ENCODE measurements around the gene EPM2AIP1. TPM values are rescaled to one million over a fixed set of nuclear protein-coding genes. Genes with fewer than 3 reads are reported as not detected.
"Not testable (repeated sequence)": the region's sequence is repeated elsewhere in the genome, so short reads cannot be mapped to it uniquely, and the experiment has no call there.

The EPM2AIP1 gene
- total RNA-seq, 3 donors from 2014 or later (not counting 1 experiment from before 2014, with no cell fraction given): 25.6 to 33.7 (median 32.5) TPM

- no peak overlapping the region for H3K27ac Mint-ChIP-seq
- ATAC-seq (no peak), DNase-seq (no peak)
- peaks cover 0 to 11% of the 10 kb centered on the region in 2 donors for H3K4me1 Mint-ChIP-seq
- H3K4me3 Mint-ChIP-seq: no peak overlapping the region
- intact Hi-C loops (cut with micrococcal nuclease): loop anchor here (5.0 kb wide), 1 partner anchor 80 kb away; no protein-coding TSS in a partner anchor
- no peaks in the 10 kb centered on the region for H3K4me1 ChIP-seq (ENCODE audit: control insufficient read depth, insufficient read depth, low read length)
- no peaks in the 10 kb centered on the region for H3K36me3 ChIP-seq (ENCODE audit: control insufficient read depth, insufficient read depth, low read length)
- no peaks in the 10 kb centered on the region for H3K27me3 ChIP-seq (ENCODE audit: control insufficient read depth, insufficient read depth, low read length)
- TF ChIP-seq, protein P1, sequence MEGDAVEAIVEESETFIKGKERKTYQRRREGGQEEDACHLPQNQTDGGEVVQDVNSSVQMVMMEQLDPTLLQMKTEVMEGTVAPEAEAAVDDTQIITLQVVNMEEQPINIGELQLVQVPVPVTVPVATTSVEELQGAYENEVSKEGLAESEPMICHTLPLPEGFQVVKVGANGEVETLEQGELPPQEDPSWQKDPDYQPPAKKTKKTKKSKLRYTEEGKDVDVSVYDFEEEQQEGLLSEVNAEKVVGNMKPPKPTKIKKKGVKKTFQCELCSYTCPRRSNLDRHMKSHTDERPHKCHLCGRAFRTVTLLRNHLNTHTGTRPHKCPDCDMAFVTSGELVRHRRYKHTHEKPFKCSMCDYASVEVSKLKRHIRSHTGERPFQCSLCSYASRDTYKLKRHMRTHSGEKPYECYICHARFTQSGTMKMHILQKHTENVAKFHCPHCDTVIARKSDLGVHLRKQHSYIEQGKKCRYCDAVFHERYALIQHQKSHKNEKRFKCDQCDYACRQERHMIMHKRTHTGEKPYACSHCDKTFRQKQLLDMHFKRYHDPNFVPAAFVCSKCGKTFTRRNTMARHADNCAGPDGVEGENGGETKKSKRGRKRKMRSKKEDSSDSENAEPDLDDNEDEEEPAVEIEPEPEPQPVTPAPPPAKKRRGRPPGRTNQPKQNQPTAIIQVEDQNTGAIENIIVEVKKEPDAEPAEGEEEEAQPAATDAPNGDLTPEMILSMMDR (IDR thresholded peaks at IDR 0.05): no peak
- H3K9me3 Mint-ChIP-seq: no peaks in the 10 kb centered on the region
- H3K9me3 ChIP-seq (ENCODE audit: control insufficient read depth, insufficient read depth, low read length): no peaks in the 10 kb centered on the region
- 88% methylated on average over 1 of the region's 1 CpG for WGBS (ENCODE audit: insufficient coverage)
- H3K27me3 Mint-ChIP-seq (ENCODE audit: low read depth in 2 of 2): no peaks in the 10 kb centered on the region
- no peak overlapping the region for H3K27ac ChIP-seq (ENCODE audit: low read length)
- H3K36me3 Mint-ChIP-seq: no peaks in the 10 kb centered on the region
- H3K4me3 ChIP-seq (ENCODE audit: low read length): no peak overlapping the region
These were observed 35.9 kb downstream of the EPM2AIP1 start for GRCh38 chr3:36957063-36957462.

DNA sequence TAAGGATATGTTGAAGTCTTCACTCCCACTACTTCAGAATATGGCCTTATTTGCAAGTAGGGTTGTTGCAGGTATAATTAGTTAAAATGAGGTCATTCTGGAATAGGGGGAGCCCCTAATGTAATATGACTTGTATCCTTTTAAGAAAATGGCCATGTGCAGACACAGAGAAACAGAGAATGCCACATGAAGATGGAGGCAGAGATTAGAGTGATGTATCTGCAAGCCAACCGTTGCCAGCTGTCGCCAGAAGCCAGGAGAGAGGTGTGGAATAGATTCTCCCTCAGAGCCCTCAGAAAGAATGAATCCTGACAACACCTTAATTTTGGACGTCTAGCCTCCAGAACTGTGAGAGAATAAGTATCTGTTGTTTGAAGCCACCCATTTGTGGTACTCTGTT lies 36.8 kb downstream of the EPM2AIP1 start:
- Histone ChIP-seq H3K27ac (ENCODE audit: low read length) (no peak overlapping the region), H3K4me3 (ENCODE audit: low read length) (no peak overlapping the region), H3K27me3 (ENCODE audit: control insufficient read depth, insufficient read depth, low read length) (no peaks in the 10 kb centered on the region), H3K36me3 (ENCODE audit: control insufficient read depth, insufficient read depth, low read length) (no peaks in the 10 kb centered on the region), H3K9me3 (ENCODE audit: control insufficient read depth, insufficient read depth, low read length) (no peaks in the 10 kb centered on the region), H3K4me1 (ENCODE audit: control insufficient read depth, insufficient read depth, low read length) (no peaks in the 10 kb centered on the region)
- H3K27me3 Mint-ChIP-seq (ENCODE audit: low read depth in 2 of 2): no peaks in the 10 kb centered on the region
- H3K36me3 Mint-ChIP-seq: no peaks in the 10 kb centered on the region
- DNase-seq (no peak), ATAC-seq (no peak)
- no peak overlapping the region for H3K4me3 Mint-ChIP-seq
- H3K9me3 Mint-ChIP-seq: no peaks in the 10 kb centered on the region
- intact Hi-C loops (cut with micrococcal nuclease): loop anchor here (5.0 kb wide), 1 partner anchor 79 kb away; no protein-coding TSS in a partner anchor
- 92% methylated on average over 2 of the region's 3 CpGs for WGBS (ENCODE audit: insufficient coverage)
- peaks cover 0 to 11% of the 10 kb centered on the region in 2 donors for H3K4me1 Mint-ChIP-seq
- TF ChIP-seq, protein P1 (IDR thresholded peaks at IDR 0.05): no peak
- H3K27ac Mint-ChIP-seq: no peak overlapping the region

- Mint-ChIP-seq H3K27ac (no peak overlapping the region), H3K4me3 (no peak overlapping the region), H3K36me3 (no peaks in the 10 kb centered on the region), H3K27me3 (ENCODE audit: low read depth in 2 of 2) (no peaks in the 10 kb centered on the region), H3K9me3 (no peaks in the 10 kb centered on the region), H3K4me1 (peaks cover 0 to 11% of the 10 kb centered on the region in 2 donors)
- DNase-seq (no peak), ATAC-seq (no peak)
- Histone ChIP-seq H3K27me3 (ENCODE audit: control insufficient read depth, insufficient read depth, low read length) (no peaks in the 10 kb centered on the region), H3K36me3 (ENCODE audit: control insufficient read depth, insufficient read depth, low read length) (no peaks in the 10 kb centered on the region), H3K27ac (ENCODE audit: low read length) (no peak overlapping the region), H3K9me3 (ENCODE audit: control insufficient read depth, insufficient read depth, low read length) (no peaks in the 10 kb centered on the region), H3K4me3 (ENCODE audit: low read length) (no peak overlapping the region), H3K4me1 (ENCODE audit: control insufficient read depth, insufficient read depth, low read length) (no peaks in the 10 kb centered on the region)
- intact Hi-C loops (cut with micrococcal nuclease): loop anchor here (5.0 kb wide), 1 partner anchor 77 kb away; no protein-coding TSS in a partner anchor
- TF ChIP-seq, protein P1 (IDR thresholded peaks at IDR 0.05): no peak
These were observed 38.3 kb downstream of the EPM2AIP1 start for GRCh38 chr3:36954452-36955134.

GRCh38 chr3:36947814-36948213 lies 45.1 kb downstream of the EPM2AIP1 start:
- intact Hi-C loops (cut with micrococcal nuclease); H3K27me3 Mint-ChIP-seq (ENCODE audit: low read depth in 2 of 2); H3K27me3 ChIP-seq (ENCODE audit: control insufficient read depth, insufficient read depth, low read length); H3K4me3 Mint-ChIP-seq; ATAC-seq; H3K27ac Mint-ChIP-seq; DNase-seq; H3K9me3 Mint-ChIP-seq; H3K27ac ChIP-seq (ENCODE audit: low read length); H3K36me3 Mint-ChIP-seq; H3K9me3 ChIP-seq (ENCODE audit: control insufficient read depth, insufficient read depth, low read length); H3K36me3 ChIP-seq (ENCODE audit: control insufficient read depth, insufficient read depth, low read length); H3K4me3 ChIP-seq (ENCODE audit: low read length): not testable (repeated sequence)
- 95% methylated on average over 4 of the region's 5 CpGs for WGBS (ENCODE audit: insufficient coverage)
- peaks cover 18% of the 10 kb centered on the region for H3K4me1 ChIP-seq (ENCODE audit: control insufficient read depth, insufficient read depth, low read length)
- peaks cover 0 to 14% of the 10 kb centered on the region in 2 donors for H3K4me1 Mint-ChIP-seq

Measured in natural killer cell (primary cell).